Epithelial cell of umbilical artery (primary cell): ENCODE measurements around the gene NOP56. TPM values are rescaled to one million over a fixed set of nuclear protein-coding genes. Genes with fewer than 3 reads are reported as not detected.

Experiments used
- total RNA-seq: library from RNA; depleted of rRNA; stranded (reverse); fragments of >200 nt; gene quantifications from 2 replicates; pipeline ENCODE4 v1.2.3, GENCODE V29; 2014

NOP56 gene
- 234 and 264 TPM in 2 replicates for total RNA-seq

GRCh38 chr20:2651772-2652723 is at the start of gene NOP56:
TSS of gene NOP56 (plus strand) at chr20:2652632. CDS start at chr20:2652661, 29 bp downstream.

GRCh38 chr20:2663887-2664719 is 11.7 kb downstream of the NOP56 start, which contains the start of gene IDH3B:
TSS of gene IDH3B (minus strand) at chr20:2664216. CDS start at chr20:2664188, 28 bp downstream.

GRCh38 chr20:2692036-2692885 is 39.8 kb downstream of the NOP56 start, which contains the start of gene EBF4:
TSS of gene EBF4 (plus strand) at chr20:2692780. CDS start at chr20:2693646, 866 bp downstream.

Other genes with a start within 250 kb of the NOP56 start
- 481 and 494 TPM in 2 replicates for gene SNRPB, start 181.8 kb upstream of the NOP56 start, total RNA-seq
- 9.1 and 16.7 TPM in 2 replicates for gene ZNF343, start 143.7 kb upstream of the NOP56 start, total RNA-seq
- gene TMC2, start 116.1 kb upstream of the NOP56 start, total RNA-seq = not detected in 2 replicates
- gene IDH3B, start 11.6 kb downstream of the NOP56 start, total RNA-seq = 128 and 129 TPM in 2 replicates
- 0.76 and 1.9 TPM in 2 replicates for gene EBF4, start 40.1 kb downstream of the NOP56 start, total RNA-seq
- gene CPXM1, start 148.0 kb downstream of the NOP56 start, total RNA-seq = 0.32 TPM in 1 of 2 replicates, not detected in the other
- not detected in 2 replicates for gene C20orf141, start 162.4 kb downstream of the NOP56 start, total RNA-seq
- gene TMEM239, start 163.7 kb downstream of the NOP56 start, total RNA-seq = not detected in 2 replicates
- gene PCED1A, start 188.0 kb downstream of the NOP56 start, total RNA-seq = 18.5 and 19.6 TPM in 2 replicates
- 46.1 and 53.3 TPM in 2 replicates for gene VPS16, start 188.1 kb downstream of the NOP56 start, total RNA-seq
- gene PTPRA, start 220.8 kb downstream of the NOP56 start, total RNA-seq = 20.8 and 30.1 TPM in 2 replicates